ENCODE results near the gene GJD3.
"Not testable (repeated sequence)": the region's sequence is repeated elsewhere in the genome, so short reads cannot be mapped to it uniquely, and the experiment has no call there.

Gene GJD3

GRCh38 chr17:40367728-40368127 is 3.2 kb upstream of the GJD3 start:
- DNase-seq (ENCODE audit: low read depth): not testable (repeated sequence)

- DNase-seq (ENCODE audit: low read depth): no peak
These were observed 2.5 kb upstream of the GJD3 start for GRCh38 chr17:40366861-40367518.

GRCh38 chr17:40366076-40366860 is 1.7 kb upstream of the GJD3 start:
- DNase-seq (ENCODE audit: low read depth): no peak

GRCh38 chr17:40364906-40365305 is 369 bp upstream of the GJD3 start:
- no peak for DNase-seq (ENCODE audit: low read depth)

GRCh38 chr17:40363111-40363827 is 1.3 kb downstream of the GJD3 start:
- peak; percentile 43 for DNase-seq (ENCODE audit: low read depth)

GRCh38 chr17:40362696-40363110 is 1.8 kb downstream of the GJD3 start:
- DNase-seq (ENCODE audit: low read depth): peak; percentile 72

- no peak for DNase-seq (ENCODE audit: low read depth)
These were observed 2.4 kb downstream of the GJD3 start for GRCh38 chr17:40361925-40362695.

- DNase-seq (ENCODE audit: low read depth): no peak
These were observed 3.2 kb downstream of the GJD3 start for GRCh38 chr17:40361063-40361924.

- DNase-seq (ENCODE audit: low read depth): no peak
These were observed 4.4 kb downstream of the GJD3 start for GRCh38 chr17:40360091-40360490.

GRCh38 chr17:40358323-40359038 is 6.1 kb downstream of the GJD3 start:
- DNase-seq (ENCODE audit: low read depth): peak; percentile 82

- no peak for DNase-seq (ENCODE audit: low read depth)
These were observed 7.3 kb downstream of the GJD3 start for GRCh38 chr17:40356990-40357881.

GRCh38 chr17:40355804-40356758 is 8.5 kb downstream of the GJD3 start:
- no peak for DNase-seq (ENCODE audit: low read depth)

GRCh38 chr17:40355123-40355803 is 9.3 kb downstream of the GJD3 start:
- DNase-seq (ENCODE audit: low read depth): peak; percentile 39

GRCh38 chr17:40354221-40355122 is 10.1 kb downstream of the GJD3 start:
- no peak for DNase-seq (ENCODE audit: low read depth)

GRCh38 chr17:40352779-40353394 is 11.7 kb downstream of the GJD3 start:
- DNase-seq (ENCODE audit: low read depth): no peak

GRCh38 chr17:40352237-40352778 is 12.2 kb downstream of the GJD3 start:
- no peak for DNase-seq (ENCODE audit: low read depth)

All from fibroblast of gingiva (primary cell).